OCI-LY1 (cell line): Measurements from ENCODE around the gene CELF2.

Source experiments
- H2AFZ ChIP-seq: fragments of 200-600 bp; sonication (generic), shearing (Covaris generic); 2 replicates; pipeline ENCODE4 v1.6.0; 2014; ENCODE audit warnings: antibody characterized with exemption, mild to moderate bottlenecking, low read length
- H3F3A ChIP-seq: fragments of 200-600 bp; sonication (generic), shearing (Covaris generic); 2 replicates; pipeline ENCODE4 v1.6.0; 2014; ENCODE audit warnings: mild to moderate bottlenecking, antibody characterized with exemption, low read length, moderate library complexity; ENCODE audit not compliant: insufficient read depth
- H3K27ac ChIP-seq: fragments of 200-600 bp; sonication (generic); 2 replicates; pipeline ENCODE4 v1.5.1; 2014; ENCODE audit warnings: low read length, mixed run types, mild to moderate bottlenecking, low read depth; ENCODE audit not compliant: poor library complexity, severe bottlenecking
- H3K27me3 ChIP-seq: fragments of 200-600 bp; sonication (generic); 2 replicates; pipeline ENCODE4 v1.6.0; 2014; ENCODE audit warnings: antibody characterized with exemption, mild to moderate bottlenecking, low read length, moderate library complexity; ENCODE audit not compliant: insufficient read depth
- H3K36me3 ChIP-seq: fragments of 200-600 bp; sonication (generic); 2 replicates; pipeline ENCODE4 v1.6.1; 2014; ENCODE audit warnings: mild to moderate bottlenecking, antibody characterized with exemption, low read length, moderate library complexity, mixed read lengths; ENCODE audit not compliant: insufficient read depth
- H3K4me1 ChIP-seq: fragments of 200-600 bp; sonication (generic); 2 replicates; pipeline ENCODE4 v1.5.1; 2014; ENCODE audit warnings: mild to moderate bottlenecking, low read length, moderate library complexity; ENCODE audit not compliant: insufficient read depth, severe bottlenecking
- H3K4me2 ChIP-seq: fragments of 200-600 bp; sonication (generic), shearing (Covaris generic); 2 replicates; pipeline ENCODE4 v1.6.1; 2014; ENCODE audit warnings: low read length
- H3K4me3 ChIP-seq: fragments of 200-600 bp; sonication (generic); 2 replicates; pipeline ENCODE4 v1.5.1; 2014; ENCODE audit warnings: low read length, low read depth, mild to moderate bottlenecking, mixed read lengths; ENCODE audit not compliant: poor library complexity, severe bottlenecking
- H3K79me2 ChIP-seq: fragments of 200-600 bp; shearing (Covaris generic); 2 replicates; pipeline ENCODE4 v1.6.1; 2016; ENCODE audit warnings: mixed run types, low read length, mixed read lengths; ENCODE audit not compliant: insufficient read depth
- H3K9ac ChIP-seq: fragments of 200-600 bp; sonication (generic), shearing (Covaris generic); 2 replicates; pipeline ENCODE4 v1.6.1; 2014; ENCODE audit warnings: mild to moderate bottlenecking, low read length, mixed read lengths
- H3K9me2 ChIP-seq: fragments of 200-600 bp; sonication (generic), shearing (Covaris generic); 2 replicates; pipeline ENCODE4 v1.6.1; 2014; ENCODE audit warnings: low read depth, mild to moderate bottlenecking, low read length, mixed read lengths
- H3K9me3 ChIP-seq: fragments of 200-600 bp; shearing (Covaris generic); 2 replicates; pipeline ENCODE4 v1.6.1; 2014; ENCODE audit warnings: low read length, mixed read lengths
- H4K20me1 ChIP-seq: fragments of 200-600 bp; sonication (generic), shearing (Covaris generic); 2 replicates; pipeline ENCODE4 v1.6.0; 2016; ENCODE audit warnings: mild to moderate bottlenecking, low read length; ENCODE audit not compliant: insufficient read depth
- EZH2 ChIP-seq: fragments of 200-600 bp; sonication (generic), shearing (Covaris generic); IDR thresholded peaks from 2 replicates; pipeline ENCODE4 v1.8.0; 2017; ENCODE audit warnings: borderline replicate concordance, mixed run types, mild to moderate bottlenecking, antibody characterized with exemption, low read length, moderate library complexity, mixed read lengths
- TF ChIP-seq, protein P1 (sequence below): fragments of 200-600 bp; sonication (generic), shearing (Covaris generic); IDR thresholded peaks from 2 replicates; pipeline ENCODE4 v1.5.1; 2017; ENCODE audit warnings: mild to moderate bottlenecking, antibody characterized with exemption, low read length, moderate library complexity, mixed read lengths

CELF2 gene

DNA sequence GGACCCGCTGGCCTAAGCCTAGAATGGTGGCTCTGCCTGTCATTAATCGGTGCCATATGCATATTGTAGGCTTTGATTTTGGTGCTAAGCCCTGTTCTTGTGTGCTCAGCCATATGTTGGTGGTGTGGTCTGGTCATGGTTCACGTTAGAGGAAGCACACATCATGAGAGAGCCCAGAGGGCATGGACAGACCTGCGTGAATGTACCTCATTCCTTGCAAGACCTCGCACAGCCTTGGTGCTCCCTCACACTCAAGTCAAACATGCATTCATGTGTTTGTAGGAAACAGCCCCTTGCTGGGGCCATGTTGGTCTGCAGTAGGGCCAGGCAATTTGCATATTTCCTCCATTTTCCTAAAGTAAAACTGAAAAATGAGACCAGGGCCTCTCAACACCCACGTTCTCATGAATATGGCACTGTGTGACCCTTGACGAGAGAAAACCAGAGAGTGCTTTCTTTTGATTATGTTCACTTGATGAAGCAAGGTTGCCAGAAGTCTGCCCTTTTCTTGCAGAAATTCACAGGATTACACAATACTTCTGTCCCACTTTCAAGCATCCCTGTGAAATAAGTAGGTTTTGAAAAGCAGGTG is 268.7 kb downstream of the CELF2 start:
- no peaks in the 10 kb centered on the region for H3K4me1 ChIP-seq
- H2AFZ ChIP-seq = no peak overlapping the region
- no peaks in the 10 kb centered on the region for H3K79me2 ChIP-seq
- TF ChIP-seq, protein P1, sequence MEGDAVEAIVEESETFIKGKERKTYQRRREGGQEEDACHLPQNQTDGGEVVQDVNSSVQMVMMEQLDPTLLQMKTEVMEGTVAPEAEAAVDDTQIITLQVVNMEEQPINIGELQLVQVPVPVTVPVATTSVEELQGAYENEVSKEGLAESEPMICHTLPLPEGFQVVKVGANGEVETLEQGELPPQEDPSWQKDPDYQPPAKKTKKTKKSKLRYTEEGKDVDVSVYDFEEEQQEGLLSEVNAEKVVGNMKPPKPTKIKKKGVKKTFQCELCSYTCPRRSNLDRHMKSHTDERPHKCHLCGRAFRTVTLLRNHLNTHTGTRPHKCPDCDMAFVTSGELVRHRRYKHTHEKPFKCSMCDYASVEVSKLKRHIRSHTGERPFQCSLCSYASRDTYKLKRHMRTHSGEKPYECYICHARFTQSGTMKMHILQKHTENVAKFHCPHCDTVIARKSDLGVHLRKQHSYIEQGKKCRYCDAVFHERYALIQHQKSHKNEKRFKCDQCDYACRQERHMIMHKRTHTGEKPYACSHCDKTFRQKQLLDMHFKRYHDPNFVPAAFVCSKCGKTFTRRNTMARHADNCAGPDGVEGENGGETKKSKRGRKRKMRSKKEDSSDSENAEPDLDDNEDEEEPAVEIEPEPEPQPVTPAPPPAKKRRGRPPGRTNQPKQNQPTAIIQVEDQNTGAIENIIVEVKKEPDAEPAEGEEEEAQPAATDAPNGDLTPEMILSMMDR = no peak
- no peak for TF ChIP-seq EZH2
- no peaks in the 10 kb centered on the region for H3K9me3 ChIP-seq
- no peak overlapping the region for H3K27ac ChIP-seq
- no peak overlapping the region for H3K9ac ChIP-seq
- H3K4me2 ChIP-seq = no peak overlapping the region
- H3K9me2 ChIP-seq = no peaks in the 10 kb centered on the region
- H3K27me3 ChIP-seq = no peaks in the 10 kb centered on the region
- no peak overlapping the region for H3K4me3 ChIP-seq
- no peaks in the 10 kb centered on the region for H3F3A ChIP-seq
- H4K20me1 ChIP-seq = no peaks in the 10 kb centered on the region
- H3K36me3 ChIP-seq = no peaks in the 10 kb centered on the region

DNA sequence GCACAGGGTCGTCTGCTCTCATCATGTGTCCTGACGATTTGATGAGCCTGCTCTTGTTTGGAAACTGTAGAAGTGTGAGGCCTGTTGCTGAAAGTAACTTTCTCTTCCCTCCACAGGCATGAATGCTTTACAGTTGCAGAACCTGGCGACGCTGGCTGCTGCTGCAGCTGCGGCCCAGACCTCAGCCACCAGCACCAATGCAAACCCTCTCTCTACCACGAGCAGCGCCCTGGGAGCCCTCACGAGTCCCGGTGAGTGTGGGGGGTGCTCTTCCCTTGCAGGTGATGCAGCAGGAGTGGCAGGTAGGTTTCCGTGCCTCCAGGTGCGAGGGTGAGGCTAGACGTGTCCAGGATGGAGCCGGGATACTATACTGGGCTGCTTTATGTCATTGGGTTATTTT is 270.6 kb downstream of the CELF2 start:
- Histone ChIP-seq H3K9ac (no peak overlapping the region), H3K27me3 (no peaks in the 10 kb centered on the region), H3K36me3 (no peaks in the 10 kb centered on the region), H3K79me2 (no peaks in the 10 kb centered on the region), H4K20me1 (no peaks in the 10 kb centered on the region), H2AFZ (no peak overlapping the region), H3K4me3 (no peak overlapping the region), H3K9me2 (no peaks in the 10 kb centered on the region), H3K9me3 (no peaks in the 10 kb centered on the region), H3K27ac (no peak overlapping the region), H3K4me1 (no peaks in the 10 kb centered on the region), H3K4me2 (no peak overlapping the region), H3F3A (no peaks in the 10 kb centered on the region)
- TF ChIP-seq EZH2 = no peak
- TF ChIP-seq, protein P1 = no peak

DNA sequence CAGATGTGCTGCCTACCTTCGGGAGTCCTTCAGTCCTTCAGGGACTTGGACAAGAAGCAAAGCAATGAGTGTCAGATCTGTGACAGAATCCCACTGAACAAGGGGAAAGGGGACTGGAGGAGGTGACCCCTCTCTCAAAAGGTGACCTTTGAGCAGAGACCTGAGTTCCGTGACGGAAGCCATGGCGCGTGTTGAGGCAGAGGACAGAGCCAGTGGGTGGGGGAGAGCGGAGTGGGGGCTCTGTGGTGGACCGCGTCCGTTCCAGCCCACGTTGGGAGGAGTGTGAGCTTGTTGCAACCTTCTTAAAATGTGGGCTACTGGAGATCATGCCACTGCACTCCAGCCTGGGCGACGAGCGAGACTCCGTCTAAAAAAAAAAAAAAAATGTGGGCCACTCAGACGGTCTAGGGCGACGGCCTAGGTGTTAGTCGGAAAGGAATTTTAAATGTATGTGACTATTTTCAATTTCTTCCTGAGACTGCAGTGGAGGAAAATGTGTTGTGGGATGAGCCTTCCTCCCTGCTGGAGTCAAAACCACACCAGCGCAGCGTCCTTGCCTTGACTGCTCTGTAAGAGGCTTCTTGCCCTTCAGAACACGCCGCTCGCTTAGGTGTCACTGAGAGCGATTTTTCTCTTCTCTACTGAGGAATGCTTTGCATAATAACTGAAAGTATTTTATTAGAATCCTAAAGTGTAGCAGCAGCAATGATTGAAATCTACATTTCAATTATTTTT is 272.7 kb downstream of the CELF2 start:
- Histone ChIP-seq H3K27ac (no peak overlapping the region), H3K4me3 (no peak overlapping the region), H2AFZ (no peak overlapping the region), H3K9me3 (no peaks in the 10 kb centered on the region), H3F3A (no peaks in the 10 kb centered on the region), H3K79me2 (no peaks in the 10 kb centered on the region), H3K27me3 (no peaks in the 10 kb centered on the region), H3K4me2 (no peak overlapping the region), H3K4me1 (no peaks in the 10 kb centered on the region), H4K20me1 (no peaks in the 10 kb centered on the region), H3K9ac (no peak overlapping the region), H3K36me3 (no peaks in the 10 kb centered on the region), H3K9me2 (no peaks in the 10 kb centered on the region)
- TF ChIP-seq, protein P1 = no peak
- TF ChIP-seq EZH2 = no peak
